Psoas muscle (tissue), 8 donors: ENCODE data around the gene TLCD3A. TPM values are rescaled to one million over a fixed set of nuclear protein-coding genes. Genes with fewer than 3 reads are reported as not detected.
A peak's percentile ranks its signal among the peaks of the same experiment; 100 is the strongest.
"Not testable (repeated sequence)": the region's sequence is repeated elsewhere in the genome, so short reads cannot be mapped to it uniquely, and the experiment has no call there.

Experiments
- ATAC-seq, 4 donors: fragments of 200-7000 bp; cut with Tn5 transposase; one replicate each; pipeline ENCODE4 v1.9.1; 2020; ENCODE audit warnings: moderate library complexity in 3 of 4, mild to moderate bottlenecking in 2 of 4
- DNase-seq, 2 donors: peaks; one replicate each; pipeline ENCODE4 v3.0.0-alpha.2; 2020
- H3K27ac ChIP-seq: fragments of 200-600 bp; one replicate; pipeline ENCODE4 v1.8.0; 2022
- H3K27me3 ChIP-seq, 3 donors: fragments of 200-600 bp in 1 of 3; one replicate each; pipeline versions ENCODE4 v1.6.1 to v1.8.0; 2013 to 2022; ENCODE audit warnings: low read length in 2 of 3, mild to moderate bottlenecking in 2 of 3, moderate library complexity in 1 of 3; ENCODE audit not compliant: insufficient read depth in 3 of 3
- H3K36me3 ChIP-seq, 2 donors: fragments of 200-600 bp in 1 of 2; one replicate each; pipeline versions ENCODE4 v1.6.1 to v1.8.0; 2013 to 2022; ENCODE audit warnings: low read depth in 1 of 2, mild to moderate bottlenecking in 1 of 2, moderate library complexity in 1 of 2; ENCODE audit not compliant: insufficient read depth in 1 of 2
- H3K4me1 ChIP-seq: fragments of 200-600 bp; one replicate; pipeline ENCODE4 v1.8.0; 2022
- H3K4me3 ChIP-seq: fragments of 200-600 bp; one replicate; pipeline ENCODE4 v1.8.0; 2022; ENCODE audit warnings: mild to moderate bottlenecking
- H3K9me3 ChIP-seq: fragments of 200-600 bp; one replicate; pipeline ENCODE4 v1.8.0; 2022
- WGBS, 3 donors: extraction: QIAGEN DNeasy Blood & Tissue Kit; methylation state at CpG; one replicate each; pipeline versions ENCODE4 v1.1.6 to v1.1.7; 2013; 5-methylcytosine and 5-hydroxymethylcytosine counted together
- intact Hi-C, 2 donors: fragments of 100-400 bp; cut with DNase I; formaldehyde crosslinking; loops; one replicate each; pipeline versions ENCODE4 v1.11.0 to v1.14.2; 2022
- polyA plus RNA-seq, 3 donors: library from polyadenylated mRNA; stranded (reverse); fragments of 200-250 nt; gene quantifications; one replicate each; pipeline ENCODE4 v1.2.3, GENCODE V29; 2013
- total RNA-seq, 4 donors: library from RNA; stranded (reverse); fragmentation: NEBNext Ultra II Directional in 2 of 4; extraction: Animal tissue kit (Norgen Biotek cat#: 25700) in 2 of 4; gene quantifications; one replicate each; pipeline versions ENCODE4 v1.2.1 to v1.2.4, GENCODE V29; 2021 to 2023
- TF ChIP-seq, protein P1 (sequence below): fragments of 200-600 bp; IDR thresholded peaks from one replicate; pipeline ENCODE4 v1.8.0; 2022; ENCODE audit warnings: antibody characterized with exemption
- donor health status: healthy with polysubstance abuse.
- donor health status: DM: no; HTN: no; CAD: no; lungs with moderate emphysema.
- donor health status: Bipolar disorder and iron deficiency.
- donor health status: healthy.
- donor health status: DM: yes; HTN: yes; CAD: no.
- donor health status: DM: no; HTN: no; CAD: no.
- donor health status: DM: no; HTN: no; CAD: no.
- donor health status: DM: yes; HTN: yes; CAD: no.

The TLCD3A gene
- total and polyA plus RNA-seq, 7 donors = 0.75 to 2.8 (median 1.4) TPM

- no peaks in the 10 kb centered on the region for H3K9me3 ChIP-seq
- no peak overlapping the region for H3K27ac ChIP-seq
- no peak overlapping the region for H3K4me3 ChIP-seq
- TF ChIP-seq, protein P1, sequence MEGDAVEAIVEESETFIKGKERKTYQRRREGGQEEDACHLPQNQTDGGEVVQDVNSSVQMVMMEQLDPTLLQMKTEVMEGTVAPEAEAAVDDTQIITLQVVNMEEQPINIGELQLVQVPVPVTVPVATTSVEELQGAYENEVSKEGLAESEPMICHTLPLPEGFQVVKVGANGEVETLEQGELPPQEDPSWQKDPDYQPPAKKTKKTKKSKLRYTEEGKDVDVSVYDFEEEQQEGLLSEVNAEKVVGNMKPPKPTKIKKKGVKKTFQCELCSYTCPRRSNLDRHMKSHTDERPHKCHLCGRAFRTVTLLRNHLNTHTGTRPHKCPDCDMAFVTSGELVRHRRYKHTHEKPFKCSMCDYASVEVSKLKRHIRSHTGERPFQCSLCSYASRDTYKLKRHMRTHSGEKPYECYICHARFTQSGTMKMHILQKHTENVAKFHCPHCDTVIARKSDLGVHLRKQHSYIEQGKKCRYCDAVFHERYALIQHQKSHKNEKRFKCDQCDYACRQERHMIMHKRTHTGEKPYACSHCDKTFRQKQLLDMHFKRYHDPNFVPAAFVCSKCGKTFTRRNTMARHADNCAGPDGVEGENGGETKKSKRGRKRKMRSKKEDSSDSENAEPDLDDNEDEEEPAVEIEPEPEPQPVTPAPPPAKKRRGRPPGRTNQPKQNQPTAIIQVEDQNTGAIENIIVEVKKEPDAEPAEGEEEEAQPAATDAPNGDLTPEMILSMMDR = no peak
- peaks cover 3 to 62% of the 10 kb centered on the region in 2 donors for H3K36me3 ChIP-seq
- DNase-seq = no peak
- 86 to 88% (median 88%) methylated on average over 38 of the region's 38 CpGs for WGBS, 3 donors
- peaks cover 7% of the 10 kb centered on the region for H3K4me1 ChIP-seq
- intact Hi-C loops = no loop called here
- no peaks in the 10 kb centered on the region for H3K27me3 ChIP-seq
- no peak for ATAC-seq
Observed at GRCh38 chr17:746783-747629, 14.6 kb downstream of the TLCD3A start.

DNA sequence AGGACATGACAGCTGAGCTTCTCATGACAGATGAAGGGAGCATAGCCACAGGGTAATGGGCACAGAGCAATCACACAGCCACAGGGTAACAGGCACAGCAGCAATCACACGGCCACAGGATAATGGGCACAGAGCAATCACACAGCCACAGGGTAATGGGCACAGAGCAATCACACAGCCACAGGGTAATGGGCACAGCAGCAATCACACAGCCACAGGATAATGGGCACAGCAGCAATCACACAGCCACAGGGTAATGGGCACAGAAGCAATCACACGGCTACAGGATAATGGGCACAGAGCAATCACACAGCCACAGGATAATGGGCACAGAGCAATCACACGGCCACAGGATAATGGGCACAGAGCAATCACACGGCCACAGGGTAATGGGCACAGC lies 16.2 kb downstream of the TLCD3A start:
- DNase-seq, intact Hi-C loops, H3K27me3 ChIP-seq, H3K4me3 ChIP-seq, H3K9me3 ChIP-seq, H3K4me1 ChIP-seq, ATAC-seq, H3K27ac ChIP-seq: not testable (repeated sequence)
- WGBS, 3 donors = 93 to 96% (median 94%) methylated on average over 4 of the region's 4 CpGs
- H3K36me3 ChIP-seq = peaks cover 3 to 48% of the 10 kb centered on the region in 2 donors

- WGBS, 3 donors = 79 to 86% (median 85%) methylated on average over 7 of the region's 7 CpGs
- H3K4me1 ChIP-seq, H3K4me3 ChIP-seq, intact Hi-C loops, DNase-seq, H3K27ac ChIP-seq, H3K27me3 ChIP-seq, ATAC-seq, H3K9me3 ChIP-seq: not testable (repeated sequence)
- H3K36me3 ChIP-seq = peaks cover 3 to 40% of the 10 kb centered on the region in 2 donors
Observed at GRCh38 chr17:749359-749758, 17.0 kb downstream of the TLCD3A start.

GRCh38 chr17:750431-751037 lies 18.1 kb downstream of the TLCD3A start:
- H3K9me3 ChIP-seq = no peaks in the 10 kb centered on the region
- intact Hi-C loops = no loop called here
- peaks cover 7% of the 10 kb centered on the region for H3K4me1 ChIP-seq
- ATAC-seq (no peak), DNase-seq (no peak)
- no peaks in the 10 kb centered on the region for H3K27me3 ChIP-seq
- H3K27ac ChIP-seq = no peak overlapping the region
- H3K36me3 ChIP-seq = peaks cover 3 to 28% of the 10 kb centered on the region in 2 donors
- TF ChIP-seq, protein P1 = no peak
- WGBS, 3 donors = 68 to 72% (median 69%) methylated on average over 8 of the region's 8 CpGs
- H3K4me3 ChIP-seq = peak overlapping the region; percentile 80

- WGBS, 3 donors = 1 to 3% (median 2%) methylated on average over 48 to 49 of the region's 49 CpGs
- Histone ChIP-seq H3K27ac (peak overlapping the region; percentile 77), H3K4me1 (peaks cover 7% of the 10 kb centered on the region), H3K4me3 (peak overlapping the region; percentile 80), H3K27me3 (no peaks in the 10 kb centered on the region), H3K36me3 (peaks cover 5 to 22% of the 10 kb centered on the region in 2 donors), H3K9me3 (no peaks in the 10 kb centered on the region)
- peak; percentile 17 to 34 (median 27) for ATAC-seq
- intact Hi-C loops = no loop called here
- TF ChIP-seq, protein P1 = no peak
- peak; percentile 56 to 69 for DNase-seq
Observed at GRCh38 chr17:751269-752001, 19.0 kb downstream of the TLCD3A start.
